Measurements from ENCODE around the gene OR56A3. TPM values are rescaled to one million over a fixed set of nuclear protein-coding genes. Genes with fewer than 3 reads are reported as not detected.

OR56A3 gene
- total and polyA plus RNA-seq, 2 experiments from 2014 or later: not detected

DNA sequence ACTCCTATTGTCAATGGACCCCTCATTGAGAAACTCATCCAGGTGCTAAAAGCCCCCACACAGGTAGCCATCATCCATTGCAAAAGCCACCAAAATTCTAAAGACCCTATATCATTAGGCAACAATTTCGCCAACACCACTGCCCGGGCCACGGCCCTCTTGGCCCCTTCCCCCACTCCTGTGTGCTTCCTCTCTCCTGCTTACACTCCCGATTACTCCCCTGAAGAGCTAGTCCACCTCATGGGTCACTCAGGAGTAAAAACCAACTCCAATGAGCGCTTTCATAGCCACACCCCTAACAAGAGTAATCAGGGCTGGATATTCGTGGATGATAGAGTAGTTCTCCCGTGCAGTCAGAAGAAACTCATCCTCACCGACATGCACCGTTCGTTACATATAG is 8.9 kb upstream of the OR56A3 start (continued):
- TF ChIP-seq EZH2 (IDR thresholded peaks at IDR 0.05; ENCODE audit: low read depth, unreplicated experiment) (no peak), ETS1 (IDR thresholded peaks at IDR 0.05) (no peak)

- Histone ChIP-seq H3K36me3 (ENCODE audit: insufficient read depth) (no peaks in the 10 kb centered on the region), H3K4me1 (ENCODE audit: insufficient read depth) (no peaks in the 10 kb centered on the region), H3K27ac (ENCODE audit: low read depth) (no peak overlapping the region), H3K4me3 (no peak overlapping the region), H4K20me1 (replicated peaks; ENCODE audit: insufficient read depth) (no peaks in the 10 kb centered on the region), H2AFZ (no peak overlapping the region), H3K4me2 (no peak overlapping the region), H3F3A (replicated peaks; ENCODE audit: low read depth) (no peaks in the 10 kb centered on the region), H3K79me2 (replicated peaks; ENCODE audit: insufficient read depth) (no peaks in the 10 kb centered on the region), H3K27me3 (ENCODE audit: insufficient read depth) (no peaks in the 10 kb centered on the region), H3K9me2 (ENCODE audit: insufficient read depth) (peaks cover 3% of the 10 kb centered on the region; the same call in 1 of the 2 replicates)
- ATAC-seq (no peak), DNase-seq (ENCODE audit: low spot score) (no peak)
- Mint-ChIP-seq H3K9me3 (peaks cover 38% of the 10 kb centered on the region), H3K4me3 (no peak overlapping the region), H3K27me3 (ENCODE audit: insufficient read depth, low read depth, poor library complexity) (peaks cover 4% of the 10 kb centered on the region), H3K36me3 (ENCODE audit: low read depth) (peaks cover 13% of the 10 kb centered on the region), H3K4me1 (no peaks in the 10 kb centered on the region; the same call in 2 of the 3 replicates), H3K27ac (peak overlapping the region; percentile 90)
- TF ChIP-seq, protein P1, sequence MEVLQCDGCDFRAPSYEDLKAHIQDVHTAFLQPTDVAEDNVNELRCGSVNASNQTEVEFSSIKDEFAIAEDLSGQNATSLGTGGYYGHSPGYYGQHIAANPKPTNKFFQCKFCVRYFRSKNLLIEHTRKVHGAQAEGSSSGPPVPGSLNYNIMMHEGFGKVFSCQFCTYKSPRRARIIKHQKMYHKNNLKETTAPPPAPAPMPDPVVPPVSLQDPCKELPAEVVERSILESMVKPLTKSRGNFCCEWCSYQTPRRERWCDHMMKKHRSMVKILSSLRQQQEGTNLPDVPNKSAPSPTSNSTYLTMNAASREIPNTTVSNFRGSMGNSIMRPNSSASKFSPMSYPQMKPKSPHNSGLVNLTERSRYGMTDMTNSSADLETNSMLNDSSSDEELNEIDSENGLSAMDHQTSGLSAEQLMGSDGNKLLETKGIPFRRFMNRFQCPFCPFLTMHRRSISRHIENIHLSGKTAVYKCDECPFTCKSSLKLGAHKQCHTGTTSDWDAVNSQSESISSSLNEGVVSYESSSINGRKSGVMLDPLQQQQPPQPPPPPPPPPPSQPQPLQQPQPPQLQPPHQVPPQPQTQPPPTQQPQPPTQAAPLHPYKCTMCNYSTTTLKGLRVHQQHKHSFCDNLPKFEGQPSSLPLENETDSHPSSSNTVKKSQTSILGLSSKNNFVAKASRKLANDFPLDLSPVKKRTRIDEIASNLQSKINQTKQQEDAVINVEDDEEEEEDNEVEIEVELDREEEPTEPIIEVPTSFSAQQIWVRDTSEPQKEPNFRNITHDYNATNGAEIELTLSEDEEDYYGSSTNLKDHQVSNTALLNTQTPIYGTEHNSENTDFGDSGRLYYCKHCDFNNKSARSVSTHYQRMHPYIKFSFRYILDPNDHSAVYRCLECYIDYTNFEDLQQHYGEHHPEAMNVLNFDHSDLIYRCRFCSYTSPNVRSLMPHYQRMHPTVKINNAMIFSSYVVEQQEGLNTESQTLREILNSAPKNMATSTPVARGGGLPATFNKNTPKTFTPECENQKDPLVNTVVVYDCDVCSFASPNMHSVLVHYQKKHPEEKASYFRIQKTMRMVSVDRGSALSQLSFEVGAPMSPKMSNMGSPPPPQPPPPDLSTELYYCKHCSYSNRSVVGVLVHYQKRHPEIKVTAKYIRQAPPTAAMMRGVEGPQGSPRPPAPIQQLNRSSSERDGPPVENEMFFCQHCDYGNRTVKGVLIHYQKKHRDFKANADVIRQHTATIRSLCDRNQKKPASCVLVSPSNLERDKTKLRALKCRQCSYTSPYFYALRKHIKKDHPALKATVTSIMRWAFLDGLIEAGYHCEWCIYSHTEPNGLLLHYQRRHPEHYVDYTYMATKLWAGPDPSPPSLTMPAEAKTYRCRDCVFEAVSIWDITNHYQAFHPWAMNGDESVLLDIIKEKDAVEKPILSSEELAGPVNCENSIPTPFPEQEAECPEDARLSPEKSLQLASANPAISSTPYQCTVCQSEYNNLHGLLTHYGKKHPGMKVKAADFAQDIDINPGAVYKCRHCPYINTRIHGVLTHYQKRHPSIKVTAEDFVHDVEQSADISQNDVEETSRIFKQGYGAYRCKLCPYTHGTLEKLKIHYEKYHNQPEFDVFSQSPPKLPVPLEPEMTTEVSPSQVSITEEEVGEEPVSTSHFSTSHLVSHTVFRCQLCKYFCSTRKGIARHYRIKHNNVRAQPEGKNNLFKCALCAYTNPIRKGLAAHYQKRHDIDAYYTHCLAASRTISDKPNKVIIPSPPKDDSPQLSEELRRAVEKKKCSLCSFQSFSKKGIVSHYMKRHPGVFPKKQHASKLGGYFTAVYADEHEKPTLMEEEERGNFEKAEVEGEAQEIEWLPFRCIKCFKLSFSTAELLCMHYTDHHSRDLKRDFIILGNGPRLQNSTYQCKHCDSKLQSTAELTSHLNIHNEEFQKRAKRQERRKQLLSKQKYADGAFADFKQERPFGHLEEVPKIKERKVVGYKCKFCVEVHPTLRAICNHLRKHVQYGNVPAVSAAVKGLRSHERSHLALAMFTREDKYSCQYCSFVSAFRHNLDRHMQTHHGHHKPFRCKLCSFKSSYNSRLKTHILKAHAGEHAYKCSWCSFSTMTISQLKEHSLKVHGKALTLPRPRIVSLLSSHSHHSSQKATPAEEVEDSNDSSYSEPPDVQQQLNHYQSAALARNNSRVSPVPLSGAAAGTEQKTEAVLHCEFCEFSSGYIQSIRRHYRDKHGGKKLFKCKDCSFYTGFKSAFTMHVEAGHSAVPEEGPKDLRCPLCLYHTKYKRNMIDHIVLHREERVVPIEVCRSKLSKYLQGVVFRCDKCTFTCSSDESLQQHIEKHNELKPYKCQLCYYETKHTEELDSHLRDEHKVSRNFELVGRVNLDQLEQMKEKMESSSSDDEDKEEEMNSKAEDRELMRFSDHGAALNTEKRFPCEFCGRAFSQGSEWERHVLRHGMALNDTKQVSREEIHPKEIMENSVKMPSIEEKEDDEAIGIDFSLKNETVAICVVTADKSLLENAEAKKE (CRISPR knock-in tag; IDR thresholded peaks at IDR 0.05): no peak
- TF ChIP-seq ZNF114 (CRISPR knock-in tag; IDR thresholded peaks at IDR 0.05) (no peak), CTCF (conservative IDR thresholded peaks at IDR 0.05; ENCODE audit: low read depth in 2 of 2) (no peak), STAT1 (IDR thresholded peaks at IDR 0.05; ENCODE audit: unreplicated experiment) (no peak), NANOG (IDR thresholded peaks at IDR 0.05; ENCODE audit: borderline replicate concordance) (no peak), EZH2phosphoT487 (IDR thresholded peaks at IDR 0.05; ENCODE audit: unreplicated experiment) (no peak), EZH2 (IDR thresholded peaks at IDR 0.05; ENCODE audit: low read depth, unreplicated experiment) (no peak), JUNB (IDR thresholded peaks at IDR 0.05; ENCODE audit: unreplicated experiment) (no peak), CREB1 (CRISPR knock-in tag; IDR thresholded peaks at IDR 0.05; ENCODE audit: low read depth) (no peak), POLR2AphosphoS5 (IDR thresholded peaks at IDR 0.05; ENCODE audit: low read depth) (no peak), REST (IDR thresholded peaks at IDR 0.05; ENCODE audit: unreplicated experiment) (no peak)
Measured at GRCh38 chr11:5937868-5938602, 4.0 kb upstream of the OR56A3 start.

Measured in GM23338 (cell line).